Inflammatory macrophage treated with lipopolysaccharide for 4 hours (primary cell): ENCODE measurements around the gene IP6K3.

ENCODE experiments used
- DNase-seq: peaks from one replicate; pipeline ENCODE4 v3.0.0-alpha.2; 2020

The IP6K3 gene

DNA sequence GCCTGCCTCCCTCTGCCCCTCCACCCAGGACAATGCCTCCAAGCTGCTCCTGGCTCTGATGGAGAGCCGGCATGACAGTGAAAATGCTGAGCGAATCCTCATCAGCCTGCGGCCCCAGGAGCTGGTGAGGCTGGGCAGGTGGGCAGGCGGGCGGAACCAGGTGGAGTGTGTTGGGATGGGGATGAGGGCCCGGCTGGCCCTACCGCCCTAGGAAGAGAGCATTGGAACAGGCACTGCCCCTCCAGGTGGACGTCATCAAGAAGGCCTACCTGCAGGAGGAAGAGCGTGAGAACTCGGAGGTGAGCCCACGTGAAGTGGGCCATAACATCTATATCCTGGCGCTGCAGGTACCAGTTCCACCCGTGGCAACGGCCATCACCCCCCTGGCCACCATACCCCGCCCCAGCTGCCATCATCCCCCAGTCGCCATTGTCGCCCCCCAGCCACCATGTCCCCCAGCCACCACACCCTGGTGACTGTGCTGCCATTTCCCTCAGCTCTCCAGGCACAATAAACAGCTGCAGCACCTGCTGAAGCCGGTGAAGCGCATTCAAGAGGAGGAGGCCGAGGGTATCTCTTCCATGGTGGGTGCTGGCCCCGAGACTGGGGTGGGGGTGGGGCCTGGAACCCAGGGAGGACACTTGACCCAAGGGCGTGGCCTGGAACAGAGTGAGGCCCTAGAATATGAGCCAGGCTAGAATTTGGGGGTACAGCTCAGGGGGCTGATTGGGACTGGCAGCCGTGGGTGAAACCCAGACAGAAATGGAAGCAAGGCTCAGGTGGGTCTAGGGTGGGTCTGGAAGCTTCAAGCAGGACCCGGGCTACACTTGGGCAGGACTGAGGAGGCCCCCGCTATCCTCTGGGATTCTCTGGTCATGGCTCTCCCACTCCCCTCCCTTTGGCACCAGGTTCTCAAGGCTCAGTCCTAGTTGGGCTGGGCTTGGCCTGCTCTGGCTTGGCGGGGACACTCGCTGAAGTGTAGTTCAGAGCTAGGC, 59.4 kb downstream of the IP6K3 start:
- no peak for DNase-seq

DNA sequence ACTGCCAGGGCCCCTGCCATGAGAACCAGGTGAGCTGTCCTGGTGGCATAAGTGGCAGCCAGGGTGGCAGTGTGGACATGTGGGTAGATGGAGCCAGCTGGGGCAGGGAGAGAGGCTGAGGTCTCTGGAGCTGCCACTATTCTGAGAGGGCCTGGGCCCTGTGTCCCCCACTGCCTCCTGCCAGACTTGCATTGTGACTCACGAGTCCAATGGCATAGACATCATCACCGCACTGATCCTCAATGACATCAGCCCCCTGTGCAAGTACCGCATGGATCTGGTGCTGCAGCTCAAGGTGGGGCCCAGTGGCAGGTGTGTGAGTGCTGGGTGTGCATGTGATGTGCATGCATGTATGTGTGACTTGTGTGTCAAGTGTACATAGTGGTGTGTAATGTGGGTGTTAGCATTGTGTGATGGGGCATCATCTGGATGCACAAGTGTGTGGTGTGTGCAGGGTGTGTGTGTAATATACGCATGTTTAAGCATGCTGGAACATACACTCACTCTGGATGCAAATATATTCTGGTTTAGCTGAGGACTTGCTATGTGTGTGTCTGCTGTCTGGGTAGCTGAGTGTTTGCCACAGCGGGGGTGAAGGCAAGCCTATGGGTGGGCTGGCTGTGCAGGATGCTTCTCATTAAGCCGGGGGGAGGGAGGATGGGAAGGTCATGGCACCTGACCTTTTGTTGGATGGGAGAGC, 60.3 kb downstream of the IP6K3 start:
- no peak for DNase-seq

DNA sequence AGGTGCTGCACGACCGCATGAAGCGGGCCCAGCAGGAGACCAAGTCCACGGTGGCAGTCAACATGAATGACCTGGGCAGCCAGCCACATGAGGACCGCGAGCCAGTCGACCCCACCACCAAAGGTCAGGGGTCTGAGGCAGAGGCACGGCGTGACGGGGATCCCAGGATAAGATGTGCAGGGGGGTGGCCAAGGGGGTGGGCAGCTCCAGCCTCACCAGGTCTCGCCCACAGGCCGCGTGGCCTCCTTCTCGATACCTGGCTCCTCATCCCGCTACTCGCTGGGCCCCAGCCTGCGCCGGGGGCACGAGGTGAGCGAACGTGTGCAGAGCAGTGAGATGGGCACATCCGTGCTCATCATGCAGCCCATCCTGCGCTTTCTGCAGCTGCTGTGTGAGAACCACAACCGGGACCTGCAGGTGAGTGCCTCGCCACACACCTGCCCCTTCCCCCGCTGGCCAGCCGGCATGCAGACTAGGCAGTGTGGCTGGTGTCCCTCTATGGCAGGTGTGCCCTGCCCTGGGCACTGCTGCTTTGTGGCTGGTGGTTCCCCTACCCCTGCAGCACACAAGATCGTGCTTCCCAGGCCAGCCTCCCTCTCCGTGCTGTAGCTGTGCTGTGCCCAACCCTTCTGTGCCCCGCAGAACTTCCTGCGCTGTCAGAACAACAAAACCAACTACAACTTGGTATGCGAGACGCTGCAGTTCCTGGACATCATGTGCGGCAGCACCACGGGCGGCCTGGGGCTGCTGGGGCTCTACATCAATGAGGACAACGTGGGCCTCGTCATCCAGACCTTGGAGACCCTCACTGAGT, 61.1 kb downstream of the IP6K3 start:
- no peak for DNase-seq

DNA sequence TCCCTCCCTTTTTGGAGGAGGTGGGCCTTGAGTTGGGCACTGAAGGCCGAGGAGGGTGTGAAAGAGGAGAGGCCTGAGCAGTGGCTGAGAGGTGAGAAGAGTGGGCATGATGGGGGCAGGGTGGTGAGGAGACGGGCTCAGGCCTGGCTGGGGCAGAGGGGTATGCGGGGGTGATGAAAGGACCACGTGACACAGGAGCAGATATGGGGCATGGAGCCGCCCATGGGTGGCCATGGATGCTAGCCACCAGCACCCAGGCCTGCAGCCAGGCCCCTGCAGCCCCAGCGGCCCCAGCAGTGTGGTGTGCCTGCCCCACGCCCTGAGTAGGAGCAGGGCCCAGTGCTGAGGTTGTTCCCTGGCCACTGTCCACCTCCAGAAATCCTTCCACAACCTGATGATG, 61.7 kb downstream of the IP6K3 start:
- no peak for DNase-seq

DNA sequence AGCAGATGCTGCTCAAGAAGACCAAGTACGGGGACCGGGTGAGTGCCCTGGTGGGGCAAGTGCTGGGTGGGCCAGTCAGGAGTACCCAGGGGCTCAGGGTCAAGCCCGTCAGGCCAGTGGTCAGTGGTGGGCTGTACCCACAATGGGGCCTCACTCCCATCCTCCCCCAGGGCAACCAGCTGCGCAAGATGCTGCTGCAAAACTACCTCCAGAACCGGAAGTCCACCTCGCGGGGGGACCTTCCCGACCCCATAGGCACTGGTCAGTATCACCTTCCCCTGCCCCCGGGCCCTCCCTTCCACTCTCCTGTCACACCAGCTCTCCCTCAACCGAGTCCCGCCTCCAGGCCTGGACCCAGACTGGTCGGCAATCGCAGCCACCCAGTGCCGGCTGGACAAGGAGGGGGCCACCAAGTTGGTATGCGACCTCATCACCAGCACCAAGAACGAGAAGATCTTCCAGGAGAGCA, 62.2 kb downstream of the IP6K3 start:
- DNase-seq: no peak

DNA sequence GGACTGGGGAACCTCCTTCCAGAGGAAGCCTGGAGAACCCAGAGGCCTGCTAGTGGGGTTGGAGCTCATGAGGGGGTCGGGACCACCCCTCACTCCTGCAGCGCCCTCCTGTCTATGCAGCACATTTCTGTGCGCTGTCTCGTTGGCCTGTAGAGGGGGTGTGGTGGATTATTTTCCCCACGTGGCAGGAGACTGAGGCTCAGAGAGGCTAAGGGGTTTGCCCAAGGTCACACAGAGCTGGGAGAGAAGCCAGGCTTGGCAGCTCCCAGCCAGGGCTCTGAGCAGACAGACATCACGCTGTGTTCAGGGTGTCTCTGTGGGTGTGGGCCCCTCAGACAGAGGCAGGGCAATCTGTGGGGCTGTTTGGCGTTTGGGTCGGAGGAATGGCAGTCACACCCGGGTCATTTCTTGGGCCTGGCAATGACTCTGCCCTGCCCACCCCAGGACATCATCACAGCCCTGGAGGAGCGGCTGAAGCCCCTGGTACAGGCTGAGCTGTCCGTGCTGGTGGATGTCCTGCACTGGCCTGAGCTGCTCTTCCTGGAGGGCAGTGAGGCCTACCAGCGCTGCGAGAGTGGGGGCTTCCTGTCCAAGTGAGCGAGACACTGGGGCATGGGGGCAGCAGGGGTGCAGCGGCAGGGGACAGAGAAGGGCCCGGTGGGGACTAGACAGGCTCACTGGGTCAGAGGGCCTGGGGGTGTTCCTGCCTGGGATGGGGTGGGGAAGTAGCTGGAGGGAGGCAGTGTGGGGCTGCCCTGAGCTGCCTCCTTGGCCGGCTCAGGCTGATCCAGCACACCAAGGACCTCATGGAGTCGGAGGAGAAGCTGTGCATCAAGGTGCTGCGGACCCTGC, 62.9 kb downstream of the IP6K3 start:
- DNase-seq: no peak

DNA sequence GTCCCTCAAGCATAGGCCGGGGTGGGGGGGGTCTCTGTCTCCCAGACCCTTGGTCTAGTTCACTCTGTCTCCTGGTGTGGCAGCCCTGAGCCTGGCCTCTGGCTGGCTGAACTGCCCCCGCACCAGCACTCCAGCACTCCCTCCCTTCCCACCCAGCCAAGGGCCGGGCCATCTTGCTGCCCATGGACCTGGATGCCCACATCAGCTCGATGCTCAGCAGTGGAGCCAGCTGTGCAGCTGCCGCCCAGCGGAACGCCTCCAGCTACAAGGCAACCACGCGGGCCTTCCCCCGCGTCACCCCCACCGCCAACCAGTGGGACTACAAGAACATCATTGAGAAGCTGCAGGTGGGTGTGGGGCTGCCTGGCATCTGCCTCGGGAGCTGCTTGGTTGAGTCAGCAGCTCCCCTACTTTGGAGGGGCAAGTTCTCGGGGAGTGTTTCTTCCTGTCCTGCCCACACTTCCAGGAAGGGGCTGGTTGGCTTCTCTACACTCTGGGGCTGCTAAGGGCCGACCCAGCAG, 63.6 kb downstream of the IP6K3 start:
- DNase-seq: no peak

DNA sequence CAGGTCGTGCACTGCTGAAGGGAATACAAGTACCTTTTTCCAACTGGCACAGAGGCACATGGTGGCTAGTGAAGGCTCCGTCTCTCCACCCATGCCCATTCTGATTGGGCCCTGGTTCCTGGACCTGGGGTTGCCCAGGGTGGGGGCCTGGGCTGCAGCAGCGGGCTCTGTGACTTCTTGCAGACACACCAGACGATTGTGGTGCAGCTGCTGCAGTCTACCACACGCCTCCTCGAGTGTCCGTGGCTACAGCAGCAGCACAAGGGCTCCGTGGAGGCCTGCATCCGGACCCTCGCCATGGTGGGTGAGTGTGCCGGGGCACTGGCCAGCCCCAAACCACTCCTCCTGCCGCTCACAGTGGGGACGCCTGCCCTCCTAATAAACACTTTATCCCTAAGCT, 64.4 kb downstream of the IP6K3 start:
- DNase-seq: no peak

DNA sequence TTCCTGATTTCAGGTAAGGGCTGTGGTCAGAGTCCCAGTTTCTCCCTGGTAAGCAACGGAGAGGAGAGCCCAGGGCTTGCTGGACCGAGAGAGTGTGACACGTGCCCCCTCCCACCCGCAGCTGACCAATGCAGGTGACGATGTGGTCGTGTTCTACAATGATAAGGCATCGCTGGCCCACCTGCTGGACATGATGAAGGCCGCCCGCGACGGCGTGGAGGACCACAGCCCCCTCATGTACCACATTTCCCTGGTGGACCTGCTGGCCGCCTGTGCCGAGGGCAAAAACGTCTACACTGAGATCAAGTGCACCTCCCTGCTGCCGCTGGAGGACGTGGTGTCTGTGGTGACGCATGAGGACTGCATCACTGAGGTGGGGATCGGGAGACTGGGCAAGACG, 66.9 kb downstream of the IP6K3 start:
- DNase-seq: no peak

DNA sequence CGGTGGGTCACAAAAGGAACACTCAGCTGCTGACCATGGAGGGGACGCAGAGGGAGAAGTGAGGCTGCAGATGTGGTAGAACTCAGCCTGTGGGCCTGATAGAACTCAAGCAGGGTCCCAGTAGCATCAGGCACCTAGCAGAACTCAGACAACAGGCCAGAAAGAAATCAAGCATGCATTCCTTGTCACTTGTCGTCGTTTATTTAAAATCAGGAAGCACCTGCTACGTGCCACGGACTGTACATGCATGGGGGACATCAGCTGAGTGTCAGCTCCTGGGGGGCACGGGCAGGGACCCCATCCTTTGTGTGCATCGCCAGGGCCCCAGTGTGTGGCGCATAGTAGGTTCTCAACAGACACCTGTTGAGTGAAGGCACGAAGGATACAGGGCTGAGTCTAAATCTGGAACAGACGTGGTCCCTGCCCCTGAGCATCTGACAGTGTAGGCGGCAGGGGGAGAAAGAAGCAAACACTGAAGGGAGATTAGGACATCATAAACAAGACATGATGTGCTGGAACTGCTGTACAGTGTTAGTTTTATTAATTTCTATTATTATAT, 67.7 kb downstream of the IP6K3 start:
- no peak for DNase-seq

DNA sequence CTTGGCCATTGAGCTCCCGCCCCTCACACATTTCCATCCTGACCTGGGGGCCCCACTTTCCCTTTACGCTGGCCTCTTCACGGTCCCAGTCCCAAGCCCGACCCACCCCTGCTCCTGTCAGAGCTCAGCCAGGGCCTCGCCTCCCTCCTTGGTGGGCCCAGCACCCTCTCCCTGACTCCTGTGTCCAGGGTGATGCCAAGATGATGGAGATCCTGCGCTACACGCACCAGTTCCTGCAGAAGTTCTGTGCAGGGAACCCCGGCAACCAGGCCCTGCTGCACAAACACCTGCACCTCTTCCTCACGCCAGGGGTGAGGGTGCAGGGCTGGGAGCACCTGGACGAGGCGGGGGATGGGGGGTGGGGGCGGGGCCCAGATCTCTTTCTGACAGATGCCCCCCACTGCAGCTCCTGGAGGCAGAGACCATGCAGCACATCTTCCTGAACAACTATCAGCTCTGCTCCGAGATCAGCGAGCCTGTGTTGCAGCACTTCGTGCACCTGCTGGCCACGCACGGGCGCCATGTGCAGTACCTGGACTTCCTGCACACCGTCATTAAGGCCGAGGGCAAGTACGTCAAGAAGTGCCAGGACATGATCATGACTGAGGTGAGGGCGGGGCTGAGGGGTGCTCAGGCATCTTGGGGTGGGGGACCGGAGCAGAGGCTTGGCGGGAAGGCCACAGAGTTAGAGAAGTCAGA, 68.3 kb downstream of the IP6K3 start:
- DNase-seq: no peak

DNA sequence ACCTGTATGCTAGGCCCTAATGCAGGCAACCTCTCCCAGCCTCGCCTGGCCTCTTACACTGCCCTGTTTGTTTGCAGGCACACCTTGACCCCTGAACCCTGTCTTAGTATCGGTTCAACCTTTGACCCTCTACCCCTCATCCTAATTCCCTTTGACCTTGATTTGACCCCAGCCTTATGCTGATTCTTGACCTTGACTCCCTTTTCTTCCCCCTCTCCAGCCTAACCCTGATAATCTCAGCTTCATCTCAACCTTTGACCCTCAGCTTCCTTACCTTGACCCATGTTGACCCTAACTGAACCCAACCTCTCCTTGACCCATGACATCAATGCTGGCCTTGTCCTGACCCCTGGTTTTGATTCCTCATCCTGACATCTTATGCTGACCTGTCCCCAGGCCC, 69.0 kb downstream of the IP6K3 start:
- no peak for DNase-seq

DNA sequence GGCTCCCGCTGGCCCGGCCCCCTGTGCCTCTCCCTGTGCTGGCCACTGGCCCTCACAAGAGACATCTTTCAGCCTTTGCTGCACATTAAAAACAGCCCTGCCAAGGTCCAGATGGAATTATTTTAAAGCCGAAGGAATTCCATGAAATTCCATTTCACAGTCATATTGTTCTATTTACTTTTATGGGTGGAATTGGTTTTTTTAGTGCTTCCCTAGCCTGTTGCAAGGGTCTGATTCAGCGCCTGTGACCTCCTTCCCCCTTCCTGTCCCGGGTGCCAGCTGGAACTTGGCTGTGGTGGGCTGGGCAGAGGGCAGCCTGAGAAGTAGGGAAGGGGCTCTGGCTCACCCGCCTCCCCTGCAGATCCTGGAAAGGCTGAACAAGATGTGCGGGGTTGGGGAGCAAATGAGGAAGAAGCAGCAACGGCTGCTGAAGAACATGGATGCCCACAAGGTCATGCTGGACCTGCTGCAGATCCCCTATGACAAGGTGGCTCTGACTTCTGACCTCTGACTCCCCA, 69.5 kb downstream of the IP6K3 start:
- no peak for DNase-seq

DNA sequence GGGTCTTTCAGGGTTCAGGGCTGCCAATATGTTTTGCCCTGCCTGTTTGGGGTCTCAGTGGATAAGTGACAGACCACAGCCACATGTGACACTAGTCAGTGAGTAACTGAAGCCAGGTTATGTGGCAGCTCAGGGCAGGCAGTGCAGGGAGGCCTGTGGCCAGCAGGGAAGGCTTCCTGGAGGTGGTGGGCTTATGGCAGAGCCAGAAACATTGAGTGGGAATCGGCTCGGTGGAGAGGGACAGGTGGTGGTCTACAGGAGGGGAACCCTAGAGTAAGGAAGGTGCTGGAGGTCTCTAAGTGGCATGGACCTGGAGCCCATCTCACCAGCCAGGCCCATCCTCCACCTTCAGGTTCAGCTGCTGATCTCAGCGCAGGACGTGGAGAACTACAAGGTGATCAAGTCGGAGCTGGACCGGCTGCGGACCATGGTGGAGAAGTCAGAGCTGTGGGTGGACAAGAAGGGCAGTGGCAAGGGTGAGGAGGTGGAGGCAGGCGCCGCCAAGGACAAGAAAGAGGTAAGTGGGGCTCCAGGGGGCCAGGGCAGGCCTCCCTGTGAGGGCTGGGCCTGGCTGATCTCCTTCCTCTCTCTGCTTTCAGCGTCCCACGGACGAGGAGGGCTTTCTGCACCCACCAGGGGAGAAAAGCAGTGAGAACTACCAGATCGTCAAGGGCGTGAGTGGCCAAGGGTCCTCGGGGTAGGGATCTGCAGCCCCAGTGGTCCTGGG, 70.1 kb downstream of the IP6K3 start:
- DNase-seq: no peak

DNA sequence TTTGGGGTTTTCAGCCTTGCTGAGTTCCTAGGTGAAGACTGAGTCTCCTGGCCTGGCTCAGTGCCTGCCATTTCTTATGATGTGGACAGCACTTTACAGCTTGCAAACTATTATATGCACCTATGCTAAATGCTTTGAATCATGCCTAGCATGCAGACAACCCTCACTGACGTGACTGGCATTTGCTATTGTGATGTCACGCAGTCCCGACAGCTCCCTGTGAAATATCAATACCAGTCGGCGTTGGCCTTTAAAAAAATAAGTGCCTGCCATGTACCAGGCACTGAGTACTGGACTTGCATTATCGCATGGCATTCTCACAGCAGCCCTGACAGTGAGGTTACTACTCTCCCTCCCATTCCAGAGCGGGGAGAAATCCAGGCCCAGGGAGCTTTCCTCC, 70.7 kb downstream of the IP6K3 start:
- no peak for DNase-seq

DNA sequence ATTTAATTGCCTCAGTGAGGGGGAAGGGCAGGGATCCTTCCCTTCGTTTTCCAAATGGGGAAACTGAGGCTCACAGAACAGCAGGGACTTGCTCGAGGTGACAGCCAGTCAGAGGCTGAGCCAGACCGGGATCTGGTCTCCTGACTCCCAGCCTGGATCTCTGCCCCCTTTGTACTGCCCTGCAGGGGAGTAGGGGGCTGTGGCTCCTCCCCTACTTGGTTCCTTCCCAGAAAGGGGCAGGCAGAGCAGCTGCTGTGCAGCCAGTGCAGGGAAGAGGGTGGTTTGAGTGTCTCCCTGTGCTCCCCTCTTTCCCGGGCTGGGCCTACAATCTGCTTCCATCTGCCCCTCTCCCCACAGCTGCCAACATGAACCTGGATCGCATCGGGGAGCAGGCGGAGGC, 72.9 kb downstream of the IP6K3 start:
- DNase-seq: no peak

DNA sequence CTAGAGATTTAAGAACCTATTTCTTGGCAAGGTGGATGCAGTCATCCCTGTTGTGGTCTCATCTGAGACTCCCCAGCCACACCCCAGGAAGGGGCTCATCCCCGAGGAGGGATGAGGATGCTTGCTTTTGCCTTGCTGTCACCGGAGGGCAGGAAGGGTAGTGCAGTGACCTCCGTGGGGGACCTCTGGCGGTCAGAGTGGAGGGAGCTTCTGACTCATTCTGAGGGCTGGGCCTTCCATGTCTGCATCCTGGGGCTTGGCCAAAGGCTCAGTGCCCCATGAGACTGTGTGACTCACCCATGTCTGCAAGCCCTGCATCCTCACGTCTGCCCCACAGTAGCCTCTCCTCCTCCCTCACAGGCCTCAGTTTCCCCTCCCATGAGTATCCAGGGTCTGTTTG, 73.9 kb downstream of the IP6K3 start:
- DNase-seq: peak; percentile 75

DNA sequence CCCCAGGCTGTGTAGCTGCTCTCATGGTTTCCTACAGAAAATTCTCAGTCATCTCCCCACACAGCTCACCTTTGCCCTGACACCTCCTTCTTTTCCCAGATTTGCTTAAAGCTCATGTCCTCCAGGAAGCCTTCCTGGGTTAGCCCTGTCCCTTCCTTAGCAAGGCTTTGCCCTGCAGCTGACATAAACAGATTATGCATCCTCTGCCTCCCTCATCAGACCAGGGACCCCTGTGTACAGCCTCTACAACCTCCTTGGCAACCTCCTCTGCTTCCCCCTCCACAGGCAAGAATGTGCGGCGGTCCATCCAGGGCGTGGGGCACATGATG, 75.0 kb downstream of the IP6K3 start:
- no peak for DNase-seq
